ENCODE results near the gene UGT1A1.

UGT1A1 gene

DNA sequence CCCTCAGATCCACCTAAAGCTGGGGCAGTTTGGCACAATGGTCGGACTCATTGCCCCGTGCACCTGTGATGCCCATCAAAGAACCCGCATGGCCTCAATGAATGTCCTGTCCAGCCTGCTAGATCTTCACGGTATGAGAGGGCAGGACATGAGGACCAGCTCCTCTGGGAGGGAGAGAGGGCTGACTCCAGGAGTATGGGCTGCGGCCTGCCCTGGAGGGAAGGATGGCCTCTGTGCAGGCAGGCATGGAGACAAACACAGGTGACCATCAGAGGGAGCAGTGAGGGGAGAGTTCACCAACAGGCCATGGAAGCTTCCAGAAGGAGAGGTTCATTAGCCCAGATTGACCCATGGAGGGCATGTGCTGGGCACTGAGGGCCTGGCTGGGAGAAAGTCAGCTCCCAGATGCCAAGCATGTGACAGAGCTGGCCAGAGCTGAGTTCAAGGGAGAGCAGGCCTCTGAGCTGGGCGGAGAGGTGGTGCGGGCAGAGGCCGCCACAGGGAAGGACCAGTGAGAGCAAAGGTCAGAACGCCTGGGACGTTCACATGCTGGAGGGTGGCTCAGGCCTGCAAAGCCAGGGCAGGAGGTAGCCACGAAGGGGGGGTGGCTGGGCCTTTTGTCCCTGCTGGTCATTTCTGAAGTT, 58.0 kb downstream of the UGT1A1 start:
- TF ChIP-seq ZFX (IDR thresholded peaks at IDR 0.05; ENCODE audit: borderline replicate concordance), result no peak

DNA sequence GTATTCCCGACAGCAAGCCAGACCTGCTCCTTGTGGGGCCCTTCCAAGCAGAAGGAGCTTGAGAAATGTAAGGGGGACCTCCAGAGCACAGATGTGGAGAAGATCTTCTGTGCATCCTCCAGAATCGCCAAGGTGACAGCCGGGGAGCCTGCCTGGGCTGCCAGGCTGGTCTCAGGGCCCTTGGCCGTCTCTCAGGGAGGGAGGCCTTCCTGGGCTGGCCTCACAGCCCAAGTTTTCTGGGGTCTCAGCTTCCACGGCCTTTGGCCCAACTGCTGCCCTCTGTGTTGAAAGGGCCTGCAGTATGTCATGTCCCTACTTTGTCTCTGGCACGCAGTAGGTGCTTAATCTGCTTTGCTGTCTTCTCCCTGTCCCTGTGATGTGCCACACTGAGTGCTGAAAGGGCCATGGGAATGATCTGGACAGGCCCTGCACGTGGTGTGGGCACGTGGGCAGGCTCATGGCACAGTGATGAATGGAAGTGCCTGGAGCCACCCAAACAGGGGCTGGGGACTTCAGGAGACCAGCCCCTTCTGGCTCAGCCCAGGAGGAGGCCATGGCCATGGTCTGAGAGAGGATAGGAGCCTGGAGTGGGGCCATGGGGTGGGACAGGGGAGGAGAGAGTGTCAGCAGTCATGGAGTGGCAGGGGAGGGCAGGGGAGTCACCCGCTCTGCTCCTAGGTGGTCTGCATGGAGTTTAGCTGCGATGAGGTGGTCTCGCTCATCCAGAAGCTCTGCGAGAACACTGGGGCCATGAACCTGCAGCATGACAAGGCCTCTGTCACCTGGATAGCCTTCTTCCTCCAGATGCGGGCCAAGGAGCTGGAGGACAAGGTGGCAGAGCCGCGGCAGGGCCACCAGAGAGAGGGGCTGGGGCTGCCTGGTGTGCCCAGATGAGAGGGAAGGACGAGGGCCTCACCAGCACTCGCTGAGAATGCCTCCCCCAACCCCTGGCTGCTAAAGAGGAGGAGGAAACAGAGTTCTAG, 58.9 kb downstream of the UGT1A1 start:
- TF ChIP-seq ZFX (IDR thresholded peaks at IDR 0.05; ENCODE audit: borderline replicate concordance), result no peak
- TF ChIP-seq, protein P1, sequence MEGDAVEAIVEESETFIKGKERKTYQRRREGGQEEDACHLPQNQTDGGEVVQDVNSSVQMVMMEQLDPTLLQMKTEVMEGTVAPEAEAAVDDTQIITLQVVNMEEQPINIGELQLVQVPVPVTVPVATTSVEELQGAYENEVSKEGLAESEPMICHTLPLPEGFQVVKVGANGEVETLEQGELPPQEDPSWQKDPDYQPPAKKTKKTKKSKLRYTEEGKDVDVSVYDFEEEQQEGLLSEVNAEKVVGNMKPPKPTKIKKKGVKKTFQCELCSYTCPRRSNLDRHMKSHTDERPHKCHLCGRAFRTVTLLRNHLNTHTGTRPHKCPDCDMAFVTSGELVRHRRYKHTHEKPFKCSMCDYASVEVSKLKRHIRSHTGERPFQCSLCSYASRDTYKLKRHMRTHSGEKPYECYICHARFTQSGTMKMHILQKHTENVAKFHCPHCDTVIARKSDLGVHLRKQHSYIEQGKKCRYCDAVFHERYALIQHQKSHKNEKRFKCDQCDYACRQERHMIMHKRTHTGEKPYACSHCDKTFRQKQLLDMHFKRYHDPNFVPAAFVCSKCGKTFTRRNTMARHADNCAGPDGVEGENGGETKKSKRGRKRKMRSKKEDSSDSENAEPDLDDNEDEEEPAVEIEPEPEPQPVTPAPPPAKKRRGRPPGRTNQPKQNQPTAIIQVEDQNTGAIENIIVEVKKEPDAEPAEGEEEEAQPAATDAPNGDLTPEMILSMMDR (IDR thresholded peaks at IDR 0.05), result no peak
- H3K27ac ChIP-seq, result no peak overlapping the region

More for the DNA sequence above, 58.0 kb downstream of the UGT1A1 start:
- no peak overlapping the region for H3K27ac ChIP-seq

DNA sequence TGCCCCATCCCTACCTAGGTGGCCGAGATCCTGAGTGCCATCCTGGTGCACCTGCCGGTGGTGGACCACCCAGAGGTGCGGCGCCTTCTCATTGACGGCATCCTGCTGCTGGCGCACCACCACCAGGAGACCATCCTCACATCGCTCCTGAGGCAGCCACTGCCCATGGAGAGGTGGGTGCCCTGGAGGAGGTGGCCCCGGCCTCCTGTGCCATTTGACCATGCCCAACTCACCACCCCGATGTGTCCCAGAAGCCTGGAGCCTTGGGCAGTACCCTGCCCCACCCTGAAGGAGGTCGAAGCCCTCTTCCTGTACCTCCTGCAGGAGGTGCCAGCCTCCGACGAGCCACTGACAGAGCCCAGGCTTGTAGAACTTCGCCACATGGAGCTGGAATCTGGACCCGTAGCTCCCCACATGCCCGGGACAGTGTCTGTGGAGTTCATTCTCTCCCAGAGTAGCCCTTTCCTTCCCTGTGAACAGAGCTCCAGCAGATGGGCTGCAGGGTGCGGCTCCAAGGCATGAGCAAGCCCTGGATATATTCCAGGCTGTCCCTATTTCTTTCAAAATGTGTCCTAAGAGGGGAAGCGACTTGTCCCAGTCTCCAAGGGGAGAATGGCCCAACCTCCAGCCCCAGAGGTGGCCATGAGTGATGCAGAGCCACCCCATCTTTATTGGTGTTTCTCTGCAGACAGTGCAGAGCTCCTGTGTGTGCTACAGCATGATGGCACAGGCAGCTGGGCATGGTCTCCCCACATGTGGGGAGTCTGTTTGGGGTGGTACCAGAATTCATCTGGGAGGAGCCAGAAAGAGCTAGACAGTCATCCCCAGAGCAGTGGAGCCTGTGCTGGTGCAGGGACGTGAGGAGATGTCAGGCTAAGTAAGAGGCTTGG, 60.1 kb downstream of the UGT1A1 start:
- no peak for TF ChIP-seq ZFX (IDR thresholded peaks at IDR 0.05; ENCODE audit: borderline replicate concordance)
- TF ChIP-seq, protein P1 (IDR thresholded peaks at IDR 0.05), result no peak
- H3K27ac ChIP-seq, result no peak overlapping the region

DNA sequence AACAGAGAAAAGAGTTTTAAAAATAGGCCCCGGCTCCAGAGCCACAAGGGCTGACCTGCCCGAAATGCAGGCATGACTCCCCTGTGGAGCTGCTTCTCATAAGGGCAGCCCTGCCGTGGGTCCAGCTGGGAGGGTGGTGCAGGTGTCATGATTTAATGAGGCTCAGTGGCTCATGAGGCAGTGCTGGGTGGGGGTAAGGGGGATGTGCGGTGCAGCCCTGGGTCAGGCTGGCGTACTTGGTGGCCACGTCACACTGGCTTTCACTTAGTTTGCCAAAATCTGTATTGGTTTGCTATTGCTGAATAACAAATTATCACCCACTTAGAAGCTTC, 60.7 kb downstream of the UGT1A1 start:
- no peak overlapping the region for H3K27ac ChIP-seq
- no peak for TF ChIP-seq ZFX (IDR thresholded peaks at IDR 0.05; ENCODE audit: borderline replicate concordance)
- TF ChIP-seq, protein P1 (IDR thresholded peaks at IDR 0.05), result no peak

DNA sequence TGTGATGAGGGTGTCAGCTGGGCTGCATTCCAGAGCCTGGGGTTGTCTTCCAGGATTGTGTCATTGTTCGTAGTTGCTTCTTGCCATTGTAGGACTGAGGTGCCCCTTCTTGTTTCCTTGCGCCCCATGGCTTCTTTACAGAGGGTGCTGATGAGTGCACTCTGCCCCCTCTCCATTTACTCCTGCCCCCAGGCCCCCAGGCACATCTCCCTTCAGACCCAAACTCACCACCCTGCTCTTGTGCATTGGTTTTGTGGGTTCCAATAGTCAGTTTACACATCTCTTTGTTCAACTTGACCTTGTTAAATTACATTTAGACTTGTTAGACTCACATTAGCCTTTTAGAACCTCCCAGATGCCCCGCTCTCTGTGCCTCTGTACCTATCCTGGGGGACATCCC, 61.1 kb downstream of the UGT1A1 start:
- TF ChIP-seq, protein P1 (IDR thresholded peaks at IDR 0.05), result no peak
- TF ChIP-seq ZFX (IDR thresholded peaks at IDR 0.05; ENCODE audit: borderline replicate concordance), result no peak
- H3K27ac ChIP-seq, result no peak overlapping the region

DNA sequence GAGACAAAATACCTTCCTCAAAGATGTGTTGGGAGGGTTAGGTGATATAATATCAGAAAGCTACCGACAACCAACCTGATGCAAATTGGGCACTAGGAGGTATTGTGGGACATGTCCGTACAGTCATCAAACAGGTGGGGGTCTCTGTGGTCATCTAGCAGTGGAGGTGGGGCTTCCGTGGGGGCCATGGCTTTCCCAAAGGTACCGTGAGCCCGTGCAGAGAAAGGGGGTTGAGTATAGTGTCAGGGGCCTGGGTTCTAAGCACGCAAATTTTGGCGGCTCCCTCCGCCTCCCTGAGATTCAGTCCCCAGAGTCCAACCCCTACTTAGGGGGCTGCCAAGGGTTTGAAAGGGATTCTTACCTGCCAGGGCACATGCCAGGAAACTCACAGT, 61.6 kb downstream of the UGT1A1 start:
- TF ChIP-seq ZFX (IDR thresholded peaks at IDR 0.05; ENCODE audit: borderline replicate concordance), result no peak
- TF ChIP-seq, protein P1 (IDR thresholded peaks at IDR 0.05), result no peak
- no peak overlapping the region for H3K27ac ChIP-seq

DNA sequence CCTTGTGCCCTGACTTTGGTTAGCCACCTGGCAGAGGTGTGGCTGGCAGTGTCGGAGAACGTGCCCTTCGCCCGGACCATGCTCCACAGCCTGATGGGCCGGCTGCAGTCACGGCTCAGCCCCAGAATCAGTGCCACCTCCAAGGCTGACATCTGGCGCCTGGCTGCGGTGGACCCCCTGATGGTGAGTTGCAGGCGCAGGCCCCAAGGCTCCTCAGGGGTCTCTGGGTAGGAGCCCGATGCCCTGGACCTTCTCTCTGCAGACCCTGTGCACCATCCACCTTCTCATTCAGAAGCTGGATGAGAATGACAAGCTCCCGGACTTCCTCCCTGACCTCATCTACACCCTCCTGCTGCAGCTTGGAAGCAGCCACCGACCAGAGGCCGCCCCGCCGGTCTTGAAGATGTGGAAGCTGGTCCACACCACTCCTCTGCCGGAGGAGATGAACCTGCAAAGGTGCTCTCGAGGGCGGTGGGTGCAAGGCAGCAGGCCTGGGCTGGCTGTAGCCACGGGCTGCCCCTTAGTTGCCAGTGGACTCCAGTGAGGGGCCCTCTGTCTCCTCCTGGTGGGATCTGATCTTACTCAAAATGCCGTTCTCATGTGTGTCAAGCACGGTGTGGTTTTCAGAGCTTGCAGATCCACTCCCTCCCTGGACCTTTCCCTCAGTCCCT, 62.2 kb downstream of the UGT1A1 start:
- no peak for TF ChIP-seq ZFX (IDR thresholded peaks at IDR 0.05; ENCODE audit: borderline replicate concordance)
- TF ChIP-seq, protein P1 (IDR thresholded peaks at IDR 0.05), result no peak
- no peak overlapping the region for H3K27ac ChIP-seq
